CD4-positive, alpha-beta T cell (primary cell): Measurements from ENCODE around the gene ANAPC5. TPM values are rescaled to one million over a fixed set of nuclear protein-coding genes. Genes with fewer than 3 reads are reported as not detected.

Experiments used
- ATAC-seq: fragments of 200-7000 bp; cut with Tn5 transposase; one replicate; pipeline ENCODE4 v1.10.0; 2022; ENCODE audit warnings: mild to moderate bottlenecking; ENCODE audit not compliant: poor library complexity
- CTCF ChIA-PET: fragments of 350-600 bp; sonication (Branson Sonifier 250); formaldehyde crosslinking; loops from one replicate; lab custom pipeline; 2021; ENCODE audit warnings: antibody characterized with exemption, inconsistent platforms; lab: Charles Lee
- POLR2A ChIA-PET: fragments of 350-600 bp; sonication (Branson Sonifier 250); formaldehyde crosslinking; loops from one replicate; lab custom pipeline; 2021; ENCODE audit warnings: antibody characterized with exemption, inconsistent platforms; lab: Charles Lee
- DNase-seq, 14 experiments: peaks; one replicate each; pipeline ENCODE4 v3.0.0-alpha.2; 2013 to 2020; ENCODE audit warnings: mixed read lengths in 2 of 14
- H3K27ac ChIP-seq, 2 donors: one replicate each; pipeline versions ENCODE4 v1.5.1 to v1.7.0; 2013; ENCODE audit warnings: low read length in 2 of 2, low read depth in 1 of 2, mild to moderate bottlenecking in 1 of 2
- H3K27me3 ChIP-seq, 2 experiments: 1 replicate in 1 of 2; 2 replicates in 1 of 2; pipeline versions ENCODE4 v1.6.1 to v1.7.0; 2013; ENCODE audit warnings: low read length in 2 of 2, control low read depth in 1 of 2, mild to moderate bottlenecking in 1 of 2, moderate library complexity in 1 of 2; ENCODE audit not compliant: insufficient read depth in 2 of 2, control insufficient read depth in 1 of 2
- H3K36me3 ChIP-seq: one replicate; pipeline ENCODE4 v1.6.1; 2013; ENCODE audit warnings: low read length, control low read depth; ENCODE audit not compliant: insufficient read depth
- H3K4me1 ChIP-seq: one replicate; pipeline ENCODE4 v1.6.1; 2013; ENCODE audit warnings: low read length, control low read depth; ENCODE audit not compliant: insufficient read depth
- H3K4me3 ChIP-seq: one replicate; pipeline ENCODE4 v1.5.1; 2013; ENCODE audit warnings: mild to moderate bottlenecking, low read length, moderate library complexity
- H3K9me3 ChIP-seq, 2 experiments: 1 replicate in 1 of 2; 2 replicates in 1 of 2; pipeline versions ENCODE4 v1.6.1 to v1.7.0; 2013; ENCODE audit warnings: low read length in 2 of 2, mild to moderate bottlenecking in 2 of 2, control low read depth in 1 of 2, moderate library complexity in 1 of 2; ENCODE audit not compliant: control insufficient read depth in 1 of 2, insufficient read depth in 1 of 2
- H3K27ac Mint-ChIP-seq: one replicate; pipeline ENCODE4 v1.8.0; 2020; ENCODE audit warnings: mixed read lengths
- H3K27me3 Mint-ChIP-seq: one replicate; pipeline ENCODE4 v1.8.0; 2021; ENCODE audit warnings: mixed read lengths
- H3K36me3 Mint-ChIP-seq: one replicate; pipeline ENCODE4 v1.8.0; 2021; ENCODE audit warnings: low read depth, mixed read lengths
- H3K4me1 Mint-ChIP-seq: one replicate; pipeline ENCODE4 v1.8.0; 2021; ENCODE audit warnings: low read depth, mixed read lengths
- H3K4me3 Mint-ChIP-seq: one replicate; pipeline ENCODE4 v1.8.0; 2020; ENCODE audit warnings: mild to moderate bottlenecking, mixed read lengths
- H3K9me3 Mint-ChIP-seq: one replicate; pipeline ENCODE4 v1.8.0; 2020; ENCODE audit warnings: mixed read lengths
- CTCF ChIP-seq: fragments of 200-600 bp; IDR thresholded peaks from one replicate; pipeline ENCODE4 v1.8.0; 2022; ENCODE audit warnings: antibody characterized with exemption, mild to moderate bottlenecking
- intact Hi-C, 2 experiments: fragments of 100-400 bp; cut with DNase I in 1 of 2; cut with micrococcal nuclease in 1 of 2; formaldehyde crosslinking; loops; one replicate each; pipeline versions ENCODE4 v1.15.1 to v1.9.0; 2023 to 2025; cut with DNase I, micrococcal nuclease
- total RNA-seq, 174 experiments: library from RNA in 2 of 174; stranded (reverse) in 2 of 174; gene quantifications; one replicate each; pipeline ENCODE4 v1.2.3 and lab custom pipeline; 2021 to 2026

The ANAPC5 gene
- total RNA-seq, 2 experiments from 2014 or later, result 88.2 to 96.2 TPM

- no peaks in the 10 kb centered on the region for H3K9me3 ChIP-seq
- H3K27ac ChIP-seq, result no peak overlapping the region
- H3K27ac Mint-ChIP-seq, result no peak overlapping the region
- H3K4me3 Mint-ChIP-seq, result no peak overlapping the region
- H3K9me3 Mint-ChIP-seq, result no peaks in the 10 kb centered on the region
- CTCF ChIA-PET, result interaction anchor here (0.8 kb wide), 1 partner anchor 9 kb away, joined by 4 read pairs; no protein-coding TSS in a partner anchor
- no peak overlapping the region for H3K4me3 ChIP-seq
- intact Hi-C loops, result no loop called here
- POLR2A ChIA-PET, result no interaction called here
- DNase-seq (peak in 1 of 14 experiments; percentile 13), ATAC-seq (no peak)
- TF ChIP-seq CTCF, result no peak
- no peaks in the 10 kb centered on the region for H3K4me1 Mint-ChIP-seq
- H3K27me3 Mint-ChIP-seq, result no peaks in the 10 kb centered on the region
- no peaks in the 10 kb centered on the region for H3K4me1 ChIP-seq
- H3K36me3 ChIP-seq, result peaks cover 79% of the 10 kb centered on the region
- peaks cover 82% of the 10 kb centered on the region for H3K36me3 Mint-ChIP-seq
- no peaks in the 10 kb centered on the region for H3K27me3 ChIP-seq
Observed at GRCh38 chr12:121325922-121326396, 26.3 kb downstream of the ANAPC5 start.

GRCh38 chr12:121323908-121324307 is 28.3 kb downstream of the ANAPC5 start:
- Histone ChIP-seq H3K9me3 (no peaks in the 10 kb centered on the region), H3K27ac (no peak overlapping the region), H3K4me1 (no peaks in the 10 kb centered on the region), H3K4me3 (no peak overlapping the region), H3K36me3 (peaks cover 72% of the 10 kb centered on the region), H3K27me3 (no peaks in the 10 kb centered on the region)
- H3K4me1 Mint-ChIP-seq, result no peaks in the 10 kb centered on the region
- TF ChIP-seq CTCF, result no peak
- DNase-seq, result no peak
- H3K4me3 Mint-ChIP-seq, result no peak overlapping the region
- ChIA-PET CTCF (interaction anchor here (0.7 to 1.5 kb wide), 3 partner anchors 11 to 23 kb away, joined by 3 to 5 read pairs (median 3); no protein-coding TSS in a partner anchor), POLR2A (no interaction called here)
- intact Hi-C loops, result no loop called here
- no peaks in the 10 kb centered on the region for H3K9me3 Mint-ChIP-seq
- no peak for ATAC-seq
- H3K36me3 Mint-ChIP-seq, result peaks cover 72% of the 10 kb centered on the region
- H3K27ac Mint-ChIP-seq, result peak overlapping the region; percentile 49
- no peaks in the 10 kb centered on the region for H3K27me3 Mint-ChIP-seq

GRCh38 chr12:121318121-121318520 is 34.1 kb downstream of the ANAPC5 start:
- intact Hi-C loops, result no loop called here
- H3K27ac ChIP-seq, result no peak overlapping the region
- peaks cover 19% of the 10 kb centered on the region for H3K4me1 Mint-ChIP-seq
- no peak overlapping the region for H3K4me3 ChIP-seq
- DNase-seq (no peak), ATAC-seq (no peak)
- POLR2A ChIA-PET, result interaction anchor here (1.0 kb wide), 1 partner anchor 82 kb away, joined by 4 read pairs; the partner anchor contains the start of gene RNF34
- peaks cover 70% of the 10 kb centered on the region for H3K36me3 Mint-ChIP-seq
- H3K27ac Mint-ChIP-seq, result no peak overlapping the region
- H3K27me3 Mint-ChIP-seq, result no peaks in the 10 kb centered on the region
- H3K4me1 ChIP-seq, result no peaks in the 10 kb centered on the region
- TF ChIP-seq CTCF, result no peak
- no peaks in the 10 kb centered on the region for H3K9me3 ChIP-seq
- peaks cover 42% of the 10 kb centered on the region for H3K36me3 ChIP-seq
- CTCF ChIA-PET, result interaction anchor here (0.9 kb wide), 1 partner anchor 14 kb away, joined by 4 read pairs; no protein-coding TSS in a partner anchor
- H3K27me3 ChIP-seq, result no peaks in the 10 kb centered on the region
- H3K9me3 Mint-ChIP-seq, result no peaks in the 10 kb centered on the region
- no peak overlapping the region for H3K4me3 Mint-ChIP-seq
